Endothelial cell of umbilical vein (primary cell): ENCODE measurements around the gene MCCC1. TPM values are rescaled to one million over a fixed set of nuclear protein-coding genes. Genes with fewer than 3 reads are reported as not detected.
"Not testable (repeated sequence)": the region's sequence is repeated elsewhere in the genome, so short reads cannot be mapped to it uniquely, and the experiment has no call there.

ENCODE experiments used
- BruUV-seq: library from RNA; stranded (reverse); fragments of 400-500 nt; replicated peaks from 2 replicates; lab custom pipeline; 2021; lab: Mats Ljungman, UMichigan
- CTCF ChIA-PET: fragments of 300-600, 350-600 bp; sonication (Branson Sonifier 250); formaldehyde crosslinking; loops from one replicate; lab custom pipeline; 2021; ENCODE audit warnings: antibody characterized with exemption, inconsistent platforms; lab: Charles Lee
- POLR2A ChIA-PET: fragments of 300-600, 350-600 bp; sonication (Branson Sonifier 250); formaldehyde crosslinking; loops from one replicate; lab custom pipeline; 2021; ENCODE audit warnings: antibody characterized with exemption, inconsistent platforms; lab: Charles Lee
- DNase-seq: peaks from one replicate; pipeline ENCODE4 v3.0.0-alpha.2; 2011; ENCODE audit warnings: low read depth, low spot score
- FAIRE-seq: peaks from 2 replicates; lab custom pipeline; 2011; peaks lifted over from hg19 to GRCh38; lab: Jason Lieb, UNC
- H2AFZ ChIP-seq: 2 replicates; pipeline ENCODE4 v1.6.0; 2012; ENCODE audit warnings: low read depth, low read length, control low read depth, inconsistent platforms
- H3K27ac ChIP-seq: 2 replicates; pipeline ENCODE4 v1.5.1; 2011; ENCODE audit warnings: low read depth, mild to moderate bottlenecking, control low read depth, low read length, moderate library complexity; ENCODE audit not compliant: insufficient read depth
- H3K27me3 ChIP-seq, 2 experiments: 2 replicates each; pipeline versions ENCODE4 v1.6.0 to v1.6.1; 2011; ENCODE audit warnings: low read length in 2 of 2, mixed read lengths in 1 of 2; ENCODE audit not compliant: control insufficient read depth in 2 of 2, insufficient read depth in 2 of 2
- H3K36me3 ChIP-seq, 2 experiments: 2 replicates in 1 of 2; 3 replicates in 1 of 2; pipeline ENCODE4 v1.5.1; 2011; ENCODE audit warnings: low read length in 2 of 2, mild to moderate bottlenecking in 1 of 2, moderate library complexity in 1 of 2; ENCODE audit not compliant: control insufficient read depth in 2 of 2, insufficient read depth in 2 of 2; ENCODE audit errors: extremely low read depth in 1 of 2
- H3K4me1 ChIP-seq: 3 replicates; pipeline ENCODE4 v1.5.1; 2011; ENCODE audit warnings: mild to moderate bottlenecking, low read length; ENCODE audit not compliant: control insufficient read depth, insufficient read depth; ENCODE audit errors: extremely low read depth
- H3K4me2 ChIP-seq: 2 replicates; pipeline ENCODE4 v1.6.1; 2011; ENCODE audit warnings: low read length, control low read depth, mixed read lengths; ENCODE audit not compliant: insufficient read depth
- H3K4me3 ChIP-seq, 3 experiments: fragments of 200-600 bp in 1 of 3; sonication (generic), shearing (Covaris generic) in 1 of 3; replicated peaks in 1 of 3; 2 replicates each; pipeline ENCODE4 v1.5.1; 2011 to 2016; ENCODE audit warnings: control low read depth in 3 of 3, low read length in 3 of 3, mild to moderate bottlenecking in 2 of 3, inconsistent platforms in 1 of 3, low read depth in 1 of 3, moderate library complexity in 1 of 3; ENCODE audit not compliant: insufficient read depth in 1 of 3
- H3K79me2 ChIP-seq: 2 replicates; pipeline ENCODE4 v1.6.0; 2012; ENCODE audit warnings: low read length, inconsistent platforms; ENCODE audit not compliant: control insufficient read depth, insufficient read depth
- H3K9ac ChIP-seq: replicated peaks from 2 replicates; pipeline ENCODE3; 2011; ENCODE audit warnings: low read length, control low read depth; ENCODE audit not compliant: insufficient read depth; ENCODE audit errors: extremely low read depth
- H3K9me1 ChIP-seq: replicated peaks from 3 replicates; pipeline ENCODE4 v1.6.0; 2011; ENCODE audit warnings: mild to moderate bottlenecking, low read length; ENCODE audit not compliant: control insufficient read depth, insufficient read depth; ENCODE audit errors: extremely low read depth
- H3K9me3 ChIP-seq: replicated peaks from 2 replicates; pipeline ENCODE4 v1.5.1; 2012; ENCODE audit warnings: low read length, inconsistent platforms; ENCODE audit not compliant: control insufficient read depth, insufficient read depth
- H4K20me1 ChIP-seq: replicated peaks from 2 replicates; pipeline ENCODE3; 2011; ENCODE audit warnings: mild to moderate bottlenecking, low read length; ENCODE audit not compliant: control insufficient read depth, insufficient read depth; ENCODE audit errors: extremely low read depth
- CTCF ChIP-seq, 2 donors: IDR thresholded peaks; 1 replicate in 1 of 2; 2 replicates in 1 of 2; pipeline ENCODE4 v1.5.1; 2011; ENCODE audit warnings: low read length in 2 of 2, mild to moderate bottlenecking in 2 of 2, moderate library complexity in 2 of 2, control low read depth in 1 of 2, inconsistent platforms in 1 of 2, low read depth in 1 of 2; ENCODE audit not compliant: insufficient read depth in 1 of 2; ENCODE audit errors: extremely low read depth in 1 of 2
- EZH2 ChIP-seq: IDR thresholded peaks from 2 replicates; pipeline ENCODE4 v1.6.1; 2012; ENCODE audit warnings: borderline replicate concordance, low read depth, mild to moderate bottlenecking, moderate library complexity, low read length, inconsistent platforms; ENCODE audit not compliant: severe bottlenecking
- FOS ChIP-seq: IDR thresholded peaks from 2 replicates; pipeline ENCODE4 v1.6.1; 2011; ENCODE audit warnings: mild to moderate bottlenecking, low read length, moderate library complexity, borderline replicate concordance; ENCODE audit not compliant: insufficient read depth
- GATA2 ChIP-seq: IDR thresholded peaks from 2 replicates; pipeline ENCODE4 v1.7.0; 2011; ENCODE audit warnings: low read depth, mild to moderate bottlenecking, moderate library complexity, mixed read lengths, low read length; ENCODE audit not compliant: insufficient read length, insufficient read depth
- JUN ChIP-seq: IDR thresholded peaks from 2 replicates; pipeline ENCODE4 v1.6.1; 2011; ENCODE audit warnings: borderline replicate concordance, low read depth; ENCODE audit not compliant: insufficient read length, insufficient read depth
- MAX ChIP-seq: IDR thresholded peaks from 2 replicates; pipeline ENCODE4 v1.6.1; 2011; ENCODE audit not compliant: insufficient read depth, insufficient read length
- MYC ChIP-seq: IDR thresholded peaks from one replicate; pipeline ENCODE4 v1.6.1; 2011; ENCODE audit warnings: mild to moderate bottlenecking, low read depth, low read length
- POLR2A ChIP-seq: IDR thresholded peaks from 2 replicates; pipeline ENCODE4 v1.6.1; 2012; ENCODE audit warnings: low read depth, mild to moderate bottlenecking, control low read depth, low read length
- POLR2AphosphoS5 ChIP-seq: IDR thresholded peaks from 2 replicates; pipeline ENCODE4 v1.6.1; 2012; ENCODE audit warnings: low read depth, mild to moderate bottlenecking, control low read depth, low read length, moderate library complexity; ENCODE audit not compliant: insufficient read depth
- dilution Hi-C: fragments of 300-500 bp; cut with MboI; formaldehyde crosslinking; loops from one replicate; pipeline ENCODE4 v1.15.0; 2019; ENCODE audit warnings: low sequenced_read_pairs; ENCODE audit not compliant: extremely low pct_ligation_motif_present
- intact Hi-C: fragments of 100-400 bp; cut with micrococcal nuclease; formaldehyde crosslinking; loops from one replicate; pipeline ENCODE4 v1.10.0; 2022
- polyA plus RNA-seq, 4 experiments: library from polyadenylated mRNA; depleted of rRNA in 3 of 4; stranded (reverse) in 3 of 4; unstranded in 1 of 4; fragments of >200 nt; gene quantifications; 2 replicates each; pipeline versions ENCODE4 v1.2.1 to v1.2.3, GENCODE V29; 2011 to 2012; ENCODE audit warnings: missing spikeins in 1 of 4
- total RNA-seq: library from RNA; stranded (reverse); gene quantifications from 2 replicates; pipeline ENCODE4 v1.2.3, GENCODE V29; 2021

MCCC1 gene
- total and polyA plus RNA-seq, 2 donors (not counting 3 experiments of a cell fraction or from before 2014, with no cell fraction given), result 9.2 to 19.7 TPM

GRCh38 chr3:182999767-183000166 is 99.5 kb downstream of the MCCC1 start:
- ChIA-PET CTCF (no interaction called here), POLR2A (no interaction called here)
- Histone ChIP-seq H3K9ac (no peak overlapping the region), H2AFZ (no peak overlapping the region), H3K4me2 (no peak overlapping the region), H3K4me1 (no peaks in the 10 kb centered on the region), H3K79me2 (no peaks in the 10 kb centered on the region), H3K27ac (no peak overlapping the region), H3K9me1 (no peaks in the 10 kb centered on the region), H3K27me3 (no peaks in the 10 kb centered on the region), H3K36me3 (no peaks in the 10 kb centered on the region), H4K20me1 (no peaks in the 10 kb centered on the region), H3K9me3 (no peaks in the 10 kb centered on the region), H3K4me3 (no peak overlapping the region)
- no TSS peak for BruUV-seq
- TF ChIP-seq POLR2AphosphoS5, result no peak
- no peak for TF ChIP-seq EZH2
- TF ChIP-seq JUN, result no peak
- no peak for TF ChIP-seq CTCF (IDR thresholded peaks at IDR 0.05; ENCODE audit: extremely low read depth in 1 of 2, insufficient read depth in 1 of 2, low read depth in 1 of 2, low read length in 2 of 2)
- TF ChIP-seq MYC, result no peak
- no peak for TF ChIP-seq GATA2
- no peak for TF ChIP-seq FOS
- TF ChIP-seq POLR2A, result no peak
- no peak for TF ChIP-seq MAX
- dilution Hi-C loops, result no loop called here
- intact Hi-C loops, result no loop called here
- DNase-seq, result no peak
- FAIRE-seq, result no peak

- CTCF ChIA-PET, H3K27me3 ChIP-seq, intact Hi-C loops, H3K79me2 ChIP-seq, H3K4me2 ChIP-seq, H3K27ac ChIP-seq, BruUV-seq, H3K9ac ChIP-seq, DNase-seq, H3K9me1 ChIP-seq, H3K36me3 ChIP-seq, dilution Hi-C loops, H4K20me1 ChIP-seq, POLR2A ChIA-PET, FAIRE-seq, H3K4me1 ChIP-seq, H3K9me3 ChIP-seq, H3K4me3 ChIP-seq, H2AFZ ChIP-seq: not testable (repeated sequence)
Observed at GRCh38 chr3:182993486-182994201, 105.7 kb downstream of the MCCC1 start.
